ENCODE results near the gene PIMREG.

- TF ChIP-seq, protein P1, sequence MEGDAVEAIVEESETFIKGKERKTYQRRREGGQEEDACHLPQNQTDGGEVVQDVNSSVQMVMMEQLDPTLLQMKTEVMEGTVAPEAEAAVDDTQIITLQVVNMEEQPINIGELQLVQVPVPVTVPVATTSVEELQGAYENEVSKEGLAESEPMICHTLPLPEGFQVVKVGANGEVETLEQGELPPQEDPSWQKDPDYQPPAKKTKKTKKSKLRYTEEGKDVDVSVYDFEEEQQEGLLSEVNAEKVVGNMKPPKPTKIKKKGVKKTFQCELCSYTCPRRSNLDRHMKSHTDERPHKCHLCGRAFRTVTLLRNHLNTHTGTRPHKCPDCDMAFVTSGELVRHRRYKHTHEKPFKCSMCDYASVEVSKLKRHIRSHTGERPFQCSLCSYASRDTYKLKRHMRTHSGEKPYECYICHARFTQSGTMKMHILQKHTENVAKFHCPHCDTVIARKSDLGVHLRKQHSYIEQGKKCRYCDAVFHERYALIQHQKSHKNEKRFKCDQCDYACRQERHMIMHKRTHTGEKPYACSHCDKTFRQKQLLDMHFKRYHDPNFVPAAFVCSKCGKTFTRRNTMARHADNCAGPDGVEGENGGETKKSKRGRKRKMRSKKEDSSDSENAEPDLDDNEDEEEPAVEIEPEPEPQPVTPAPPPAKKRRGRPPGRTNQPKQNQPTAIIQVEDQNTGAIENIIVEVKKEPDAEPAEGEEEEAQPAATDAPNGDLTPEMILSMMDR (IDR thresholded peaks at IDR 0.05) = no peak
- no peak for TF ChIP-seq POLR2A (IDR thresholded peaks at IDR 0.05)
Measured at GRCh38 chr17:6439951-6440350, 4.3 kb upstream of the PIMREG start.
